Measurements from ENCODE around the gene HIPK3. TPM values are rescaled to one million over a fixed set of nuclear protein-coding genes. Genes with fewer than 3 reads are reported as not detected.

Gene HIPK3
- total and polyA plus RNA-seq, 9 of the 15 experiments (the other 6 are each of a cell fraction or from before 2014, with no cell fraction given): 2.3 to 19.6 (median 7.5) TPM

DNA sequence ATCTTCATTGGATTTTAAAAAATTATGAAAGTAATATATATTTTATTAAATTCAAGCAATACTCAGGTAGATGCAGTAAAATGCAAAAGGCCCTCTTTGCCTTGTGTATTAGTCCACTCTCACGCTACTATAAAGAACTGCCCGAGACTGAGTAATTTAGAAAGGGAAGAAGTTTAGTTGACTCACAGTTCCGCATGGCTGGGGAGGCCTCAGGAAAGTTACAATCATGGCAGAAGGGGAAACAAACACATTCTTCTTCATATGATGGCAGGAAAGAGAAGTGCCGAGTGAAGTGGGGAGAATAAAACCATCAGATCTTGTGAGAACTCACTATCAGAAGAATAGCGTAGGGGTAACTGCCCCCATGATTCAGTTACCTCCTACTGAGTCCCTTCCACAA, 130.8 kb downstream of the HIPK3 start (continued):
- TF ChIP-seq GABPB2 (CRISPR knock-in tag; conservative IDR thresholded peaks at IDR 0.05): no peak
- no peak for TF ChIP-seq ZBTB7A (IDR thresholded peaks at IDR 0.05; ENCODE audit: borderline replicate concordance, control insufficient read depth, low read depth, low read length)
- TF ChIP-seq NUFIP1 (IDR thresholded peaks at IDR 0.05; ENCODE audit: partially characterized antibody): no peak
- no peak for TF ChIP-seq KLF10 (CRISPR knock-in tag; IDR thresholded peaks at IDR 0.05)
- TF ChIP-seq, protein P1, sequence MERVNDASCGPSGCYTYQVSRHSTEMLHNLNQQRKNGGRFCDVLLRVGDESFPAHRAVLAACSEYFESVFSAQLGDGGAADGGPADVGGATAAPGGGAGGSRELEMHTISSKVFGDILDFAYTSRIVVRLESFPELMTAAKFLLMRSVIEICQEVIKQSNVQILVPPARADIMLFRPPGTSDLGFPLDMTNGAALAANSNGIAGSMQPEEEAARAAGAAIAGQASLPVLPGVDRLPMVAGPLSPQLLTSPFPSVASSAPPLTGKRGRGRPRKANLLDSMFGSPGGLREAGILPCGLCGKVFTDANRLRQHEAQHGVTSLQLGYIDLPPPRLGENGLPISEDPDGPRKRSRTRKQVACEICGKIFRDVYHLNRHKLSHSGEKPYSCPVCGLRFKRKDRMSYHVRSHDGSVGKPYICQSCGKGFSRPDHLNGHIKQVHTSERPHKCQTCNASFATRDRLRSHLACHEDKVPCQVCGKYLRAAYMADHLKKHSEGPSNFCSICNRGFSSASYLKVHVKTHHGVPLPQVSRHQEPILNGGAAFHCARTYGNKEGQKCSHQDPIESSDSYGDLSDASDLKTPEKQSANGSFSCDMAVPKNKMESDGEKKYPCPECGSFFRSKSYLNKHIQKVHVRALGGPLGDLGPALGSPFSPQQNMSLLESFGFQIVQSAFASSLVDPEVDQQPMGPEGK (CRISPR knock-in tag; IDR thresholded peaks at IDR 0.05; ENCODE audit: borderline replicate concordance): no peak
- TF ChIP-seq, protein P2, sequence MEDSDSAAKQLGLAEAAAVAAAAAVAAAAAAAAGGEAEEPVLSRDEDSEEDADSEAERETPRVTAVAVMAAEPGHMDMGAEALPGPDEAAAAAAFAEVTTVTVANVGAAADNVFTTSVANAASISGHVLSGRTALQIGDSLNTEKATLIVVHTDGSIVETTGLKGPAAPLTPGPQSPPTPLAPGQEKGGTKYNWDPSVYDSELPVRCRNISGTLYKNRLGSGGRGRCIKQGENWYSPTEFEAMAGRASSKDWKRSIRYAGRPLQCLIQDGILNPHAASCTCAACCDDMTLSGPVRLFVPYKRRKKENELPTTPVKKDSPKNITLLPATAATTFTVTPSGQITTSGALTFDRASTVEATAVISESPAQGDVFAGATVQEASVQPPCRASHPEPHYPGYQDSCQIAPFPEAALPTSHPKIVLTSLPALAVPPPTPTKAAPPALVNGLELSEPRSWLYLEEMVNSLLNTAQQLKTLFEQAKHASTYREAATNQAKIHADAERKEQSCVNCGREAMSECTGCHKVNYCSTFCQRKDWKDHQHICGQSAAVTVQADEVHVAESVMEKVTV (CRISPR knock-in tag; IDR thresholded peaks at IDR 0.05): no peak
- no peak for TF ChIP-seq RFX7 (CRISPR knock-in tag; IDR thresholded peaks at IDR 0.05)
